Activated CD8-positive, alpha-beta memory T cell treated with anti-CD3 and anti-CD28 coated beads for 36 hours (primary cell): Measurements from ENCODE around the gene AP3S1. TPM values are rescaled to one million over a fixed set of nuclear protein-coding genes. Genes with fewer than 3 reads are reported as not detected.

Experiments used
- CTCF ChIA-PET: fragments of 350-600 bp; sonication (Branson Sonifier 250); formaldehyde crosslinking; loops from one replicate; lab custom pipeline; 2021; ENCODE audit warnings: antibody characterized with exemption; lab: Charles Lee
- POLR2A ChIA-PET: fragments of 350-600 bp; sonication (Branson Sonifier 250); formaldehyde crosslinking; loops from one replicate; lab custom pipeline; 2021; ENCODE audit warnings: antibody characterized with exemption; lab: Charles Lee
- total RNA-seq, 2 experiments: library from RNA; stranded (reverse); gene quantifications; one replicate each; pipeline ENCODE4 v1.2.3, GENCODE V29; 2021

AP3S1 gene
- total RNA-seq, 2 experiments from 2014 or later: 75.6 to 80.7 TPM

- CTCF ChIA-PET: no interaction called here
- POLR2A ChIA-PET: no interaction called here
These were observed 119.9 kb downstream of the AP3S1 start for GRCh38 chr5:115961381-115962238.

GRCh38 chr5:115962239-115962564, 120.5 kb downstream of the AP3S1 start, which contains the start of gene LVRN:
TSS of gene LVRN (plus strand) at chr5:115962475. CDS start at chr5:115962618, 143 bp downstream.
- ChIA-PET POLR2A (no interaction called here), CTCF (no interaction called here)

- CTCF ChIA-PET: no interaction called here
- POLR2A ChIA-PET: no interaction called here
These were observed 121.0 kb downstream of the AP3S1 start for GRCh38 chr5:115962565-115963402.

GRCh38 chr5:115963566-115963965, 121.8 kb downstream of the AP3S1 start:
- ChIA-PET CTCF (no interaction called here), POLR2A (no interaction called here)

Other genes starting within 250 kb of the AP3S1 start
- gene TICAM2, start 239.5 kb upstream of the AP3S1 start, total RNA-seq: 1 to 10 TPM in 1 of 2 experiments, under 1 TPM in 1; 0.15 to 1.0 TPM
- 10 to 100 TPM; 47.7 to 48.5 TPM for gene TMED7, start 215.9 kb upstream of the AP3S1 start, total RNA-seq
- under 1 TPM; 0.11 to 0.29 TPM for gene CDO1, start 25.3 kb upstream of the AP3S1 start, total RNA-seq
- gene ATG12, start 370 bp upstream of the AP3S1 start, total RNA-seq: 10 to 100 TPM; 34.2 to 37.0 TPM
- not detected for gene LVRN, start 120.5 kb downstream of the AP3S1 start, total RNA-seq
- not detected for gene ARL14EPL, start 190.5 kb downstream of the AP3S1 start, total RNA-seq
- gene COMMD10, start 243.1 kb downstream of the AP3S1 start, total RNA-seq: 10 to 100 TPM; 14.5 to 18.1 TPM